Measurements from ENCODE around the gene ACO2. TPM values are rescaled to one million over a fixed set of nuclear protein-coding genes. Genes with fewer than 3 reads are reported as not detected.

Gene ACO2
- total and polyA plus RNA-seq, 2 of the 13 experiments (the other 11 are each of a cell fraction or from before 2014, with no cell fraction given) = 19.2 to 45.6 TPM

DNA sequence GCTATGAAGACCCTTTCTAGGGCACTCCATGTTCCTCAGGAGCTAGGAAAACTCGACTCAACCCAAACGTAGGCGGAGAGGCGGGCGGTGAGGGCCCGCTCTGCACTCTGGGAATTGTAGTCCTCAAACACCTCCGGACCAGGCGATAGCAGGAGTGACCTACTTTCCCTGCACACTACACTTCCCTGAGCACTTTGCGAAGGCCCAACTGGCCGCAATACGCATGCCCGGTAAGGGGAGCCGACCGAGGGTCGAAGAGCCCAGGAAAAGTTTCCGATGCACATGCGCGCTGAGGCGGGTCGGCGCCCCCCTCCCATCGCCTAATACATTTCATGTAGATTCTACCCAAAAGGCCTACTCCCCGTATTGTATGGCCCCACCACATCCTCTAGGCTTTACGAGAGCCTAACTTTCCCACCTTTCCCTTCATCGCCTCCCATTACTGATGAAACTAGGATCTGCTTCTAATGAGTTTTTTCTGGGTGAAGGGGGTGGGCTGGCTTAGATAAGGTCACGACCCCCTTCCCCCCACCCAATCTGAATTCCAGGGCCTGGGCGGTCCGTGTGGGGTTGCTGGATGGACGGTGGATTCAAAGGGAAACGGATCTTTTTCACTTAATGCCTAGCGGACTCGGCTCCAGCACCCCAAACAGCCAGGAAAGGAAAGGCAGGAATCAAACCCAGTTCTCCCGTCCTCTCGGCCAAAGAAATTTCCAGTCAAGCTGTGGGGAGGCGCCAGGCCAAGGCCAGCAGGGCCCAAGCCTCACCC lies 24.4 kb upstream of the ACO2 start (continued):
- TF ChIP-seq, protein P1, sequence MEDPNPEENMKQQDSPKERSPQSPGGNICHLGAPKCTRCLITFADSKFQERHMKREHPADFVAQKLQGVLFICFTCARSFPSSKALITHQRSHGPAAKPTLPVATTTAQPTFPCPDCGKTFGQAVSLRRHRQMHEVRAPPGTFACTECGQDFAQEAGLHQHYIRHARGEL (CRISPR knock-in tag; IDR thresholded peaks at IDR 0.05) = no peak
- TF ChIP-seq ZBTB7A (CRISPR knock-in tag; IDR thresholded peaks at IDR 0.05) (peak; percentile 90), PPARG (CRISPR knock-in tag; conservative IDR thresholded peaks at IDR 0.05) (no peak), POLR2AphosphoS5 (IDR thresholded peaks at IDR 0.05; ENCODE audit: low read depth, low read length) (peak; percentile 52), KDM4B (CRISPR knock-in tag; IDR thresholded peaks at IDR 0.05) (no peak), ZNF850 (CRISPR knock-in tag; conservative IDR thresholded peaks at IDR 0.05) (no peak), SMARCC2 (IDR thresholded peaks at IDR 0.05) (no peak), ARNT (IDR thresholded peaks at IDR 0.05) (no peak), KDM3A (CRISPR knock-in tag; IDR thresholded peaks at IDR 0.05; ENCODE audit: low read depth) (no peak), BCL6 (CRISPR knock-in tag; IDR thresholded peaks at IDR 0.05) (no peak), YEATS4 (CRISPR knock-in tag; IDR thresholded peaks at IDR 0.05; ENCODE audit: borderline replicate concordance) (no peak; the same call in 1 of the 2 replicates), ONECUT2 (CRISPR knock-in tag; IDR thresholded peaks at IDR 0.05) (no peak)
- TF ChIP-seq, protein P2, sequence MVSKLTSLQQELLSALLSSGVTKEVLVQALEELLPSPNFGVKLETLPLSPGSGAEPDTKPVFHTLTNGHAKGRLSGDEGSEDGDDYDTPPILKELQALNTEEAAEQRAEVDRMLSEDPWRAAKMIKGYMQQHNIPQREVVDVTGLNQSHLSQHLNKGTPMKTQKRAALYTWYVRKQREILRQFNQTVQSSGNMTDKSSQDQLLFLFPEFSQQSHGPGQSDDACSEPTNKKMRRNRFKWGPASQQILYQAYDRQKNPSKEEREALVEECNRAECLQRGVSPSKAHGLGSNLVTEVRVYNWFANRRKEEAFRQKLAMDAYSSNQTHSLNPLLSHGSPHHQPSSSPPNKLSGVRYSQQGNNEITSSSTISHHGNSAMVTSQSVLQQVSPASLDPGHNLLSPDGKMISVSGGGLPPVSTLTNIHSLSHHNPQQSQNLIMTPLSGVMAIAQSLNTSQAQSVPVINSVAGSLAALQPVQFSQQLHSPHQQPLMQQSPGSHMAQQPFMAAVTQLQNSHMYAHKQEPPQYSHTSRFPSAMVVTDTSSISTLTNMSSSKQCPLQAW (CRISPR knock-in tag; IDR thresholded peaks at IDR 0.05) = no peak
- TF ChIP-seq, protein P3, sequence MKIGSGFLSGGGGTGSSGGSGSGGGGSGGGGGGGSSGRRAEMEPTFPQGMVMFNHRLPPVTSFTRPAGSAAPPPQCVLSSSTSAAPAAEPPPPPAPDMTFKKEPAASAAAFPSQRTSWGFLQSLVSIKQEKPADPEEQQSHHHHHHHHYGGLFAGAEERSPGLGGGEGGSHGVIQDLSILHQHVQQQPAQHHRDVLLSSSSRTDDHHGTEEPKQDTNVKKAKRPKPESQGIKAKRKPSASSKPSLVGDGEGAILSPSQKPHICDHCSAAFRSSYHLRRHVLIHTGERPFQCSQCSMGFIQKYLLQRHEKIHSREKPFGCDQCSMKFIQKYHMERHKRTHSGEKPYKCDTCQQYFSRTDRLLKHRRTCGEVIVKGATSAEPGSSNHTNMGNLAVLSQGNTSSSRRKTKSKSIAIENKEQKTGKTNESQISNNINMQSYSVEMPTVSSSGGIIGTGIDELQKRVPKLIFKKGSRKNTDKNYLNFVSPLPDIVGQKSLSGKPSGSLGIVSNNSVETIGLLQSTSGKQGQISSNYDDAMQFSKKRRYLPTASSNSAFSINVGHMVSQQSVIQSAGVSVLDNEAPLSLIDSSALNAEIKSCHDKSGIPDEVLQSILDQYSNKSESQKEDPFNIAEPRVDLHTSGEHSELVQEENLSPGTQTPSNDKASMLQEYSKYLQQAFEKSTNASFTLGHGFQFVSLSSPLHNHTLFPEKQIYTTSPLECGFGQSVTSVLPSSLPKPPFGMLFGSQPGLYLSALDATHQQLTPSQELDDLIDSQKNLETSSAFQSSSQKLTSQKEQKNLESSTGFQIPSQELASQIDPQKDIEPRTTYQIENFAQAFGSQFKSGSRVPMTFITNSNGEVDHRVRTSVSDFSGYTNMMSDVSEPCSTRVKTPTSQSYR (CRISPR knock-in tag; IDR thresholded peaks at IDR 0.05; ENCODE audit: borderline replicate concordance) = peak; percentile 42; the same call in 1 of the 2 replicates
- TF ChIP-seq, protein P4, sequence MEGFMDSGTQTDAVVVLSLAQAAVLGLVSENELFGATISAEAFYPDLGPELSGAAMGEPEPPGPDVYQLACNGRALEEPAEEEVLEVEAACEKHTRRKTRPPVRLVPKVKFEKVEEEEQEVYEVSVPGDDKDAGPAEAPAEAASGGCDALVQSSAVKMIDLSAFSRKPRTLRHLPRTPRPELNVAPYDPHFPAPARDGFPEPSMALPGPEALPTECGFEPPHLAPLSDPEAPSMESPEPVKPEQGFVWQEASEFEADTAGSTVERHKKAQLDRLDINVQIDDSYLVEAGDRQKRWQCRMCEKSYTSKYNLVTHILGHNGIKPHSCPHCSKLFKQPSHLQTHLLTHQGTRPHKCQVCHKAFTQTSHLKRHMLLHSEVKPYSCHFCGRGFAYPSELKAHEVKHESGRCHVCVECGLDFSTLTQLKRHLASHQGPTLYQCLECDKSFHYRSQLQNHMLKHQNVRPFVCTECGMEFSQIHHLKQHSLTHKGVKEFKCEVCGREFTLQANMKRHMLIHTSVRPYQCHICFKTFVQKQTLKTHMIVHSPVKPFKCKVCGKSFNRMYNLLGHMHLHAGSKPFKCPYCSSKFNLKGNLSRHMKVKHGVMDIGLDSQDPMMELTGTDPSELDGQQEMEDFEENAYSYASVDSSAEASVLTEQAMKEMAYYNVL (CRISPR knock-in tag; IDR thresholded peaks at IDR 0.05; ENCODE audit: borderline replicate concordance) = no peak; the same call in 1 of the 2 replicates
- TF ChIP-seq, protein P5, sequence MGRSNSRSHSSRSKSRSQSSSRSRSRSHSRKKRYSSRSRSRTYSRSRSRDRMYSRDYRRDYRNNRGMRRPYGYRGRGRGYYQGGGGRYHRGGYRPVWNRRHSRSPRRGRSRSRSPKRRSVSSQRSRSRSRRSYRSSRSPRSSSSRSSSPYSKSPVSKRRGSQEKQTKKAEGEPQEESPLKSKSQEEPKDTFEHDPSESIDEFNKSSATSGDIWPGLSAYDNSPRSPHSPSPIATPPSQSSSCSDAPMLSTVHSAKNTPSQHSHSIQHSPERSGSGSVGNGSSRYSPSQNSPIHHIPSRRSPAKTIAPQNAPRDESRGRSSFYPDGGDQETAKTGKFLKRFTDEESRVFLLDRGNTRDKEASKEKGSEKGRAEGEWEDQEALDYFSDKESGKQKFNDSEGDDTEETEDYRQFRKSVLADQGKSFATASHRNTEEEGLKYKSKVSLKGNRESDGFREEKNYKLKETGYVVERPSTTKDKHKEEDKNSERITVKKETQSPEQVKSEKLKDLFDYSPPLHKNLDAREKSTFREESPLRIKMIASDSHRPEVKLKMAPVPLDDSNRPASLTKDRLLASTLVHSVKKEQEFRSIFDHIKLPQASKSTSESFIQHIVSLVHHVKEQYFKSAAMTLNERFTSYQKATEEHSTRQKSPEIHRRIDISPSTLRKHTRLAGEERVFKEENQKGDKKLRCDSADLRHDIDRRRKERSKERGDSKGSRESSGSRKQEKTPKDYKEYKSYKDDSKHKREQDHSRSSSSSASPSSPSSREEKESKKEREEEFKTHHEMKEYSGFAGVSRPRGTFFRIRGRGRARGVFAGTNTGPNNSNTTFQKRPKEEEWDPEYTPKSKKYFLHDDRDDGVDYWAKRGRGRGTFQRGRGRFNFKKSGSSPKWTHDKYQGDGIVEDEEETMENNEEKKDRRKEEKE (IDR thresholded peaks at IDR 0.05) = no peak
- TF ChIP-seq, protein P6, sequence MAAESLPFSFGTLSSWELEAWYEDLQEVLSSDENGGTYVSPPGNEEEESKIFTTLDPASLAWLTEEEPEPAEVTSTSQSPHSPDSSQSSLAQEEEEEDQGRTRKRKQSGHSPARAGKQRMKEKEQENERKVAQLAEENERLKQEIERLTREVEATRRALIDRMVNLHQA (CRISPR knock-in tag; IDR thresholded peaks at IDR 0.05) = no peak

Data from HepG2 (cell line).